ENCODE measurements around the gene ITGA6.

DNA sequence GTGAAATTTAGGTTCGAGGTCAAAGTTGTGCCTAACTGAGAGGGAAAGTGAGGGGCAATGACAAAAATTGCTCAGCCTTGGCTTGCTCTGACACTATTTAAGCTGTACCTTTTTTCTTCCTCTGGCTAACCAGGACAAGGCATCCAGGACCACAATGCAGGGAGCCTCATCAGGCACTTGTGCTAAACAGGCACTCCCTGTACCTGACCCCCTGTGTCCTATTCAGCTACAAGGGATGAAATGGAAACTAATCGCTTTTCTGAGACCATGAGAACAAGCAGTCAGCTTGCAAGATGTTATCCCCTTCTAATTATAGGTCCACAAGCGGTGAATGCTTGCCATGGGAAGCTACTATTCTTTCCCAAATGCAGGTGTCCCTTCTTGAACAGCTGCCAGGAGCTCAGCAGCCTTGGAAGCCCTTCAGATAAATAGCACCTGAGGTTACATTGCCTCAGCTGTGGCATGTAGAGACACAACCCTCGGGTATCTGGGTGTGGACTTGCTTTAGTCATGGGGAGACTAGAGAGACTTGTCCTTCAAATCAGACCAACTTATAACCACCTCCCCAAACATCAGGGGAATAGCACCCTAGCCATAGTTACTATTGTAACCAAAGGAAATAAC, 19.1 kb upstream of the ITGA6 start:
- TF ChIP-seq SRF (IDR thresholded peaks at IDR 0.05; ENCODE audit: low read depth) = no peak
- TF ChIP-seq, protein P1, sequence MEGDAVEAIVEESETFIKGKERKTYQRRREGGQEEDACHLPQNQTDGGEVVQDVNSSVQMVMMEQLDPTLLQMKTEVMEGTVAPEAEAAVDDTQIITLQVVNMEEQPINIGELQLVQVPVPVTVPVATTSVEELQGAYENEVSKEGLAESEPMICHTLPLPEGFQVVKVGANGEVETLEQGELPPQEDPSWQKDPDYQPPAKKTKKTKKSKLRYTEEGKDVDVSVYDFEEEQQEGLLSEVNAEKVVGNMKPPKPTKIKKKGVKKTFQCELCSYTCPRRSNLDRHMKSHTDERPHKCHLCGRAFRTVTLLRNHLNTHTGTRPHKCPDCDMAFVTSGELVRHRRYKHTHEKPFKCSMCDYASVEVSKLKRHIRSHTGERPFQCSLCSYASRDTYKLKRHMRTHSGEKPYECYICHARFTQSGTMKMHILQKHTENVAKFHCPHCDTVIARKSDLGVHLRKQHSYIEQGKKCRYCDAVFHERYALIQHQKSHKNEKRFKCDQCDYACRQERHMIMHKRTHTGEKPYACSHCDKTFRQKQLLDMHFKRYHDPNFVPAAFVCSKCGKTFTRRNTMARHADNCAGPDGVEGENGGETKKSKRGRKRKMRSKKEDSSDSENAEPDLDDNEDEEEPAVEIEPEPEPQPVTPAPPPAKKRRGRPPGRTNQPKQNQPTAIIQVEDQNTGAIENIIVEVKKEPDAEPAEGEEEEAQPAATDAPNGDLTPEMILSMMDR (IDR thresholded peaks at IDR 0.05 in 2 of 3, conservative IDR thresholded peaks at IDR 0.05 in 1 of 3; ENCODE audit: borderline replicate concordance in 1 of 3, insufficient read depth in 1 of 3, low read depth in 2 of 3, low read length in 2 of 3) = no peak
- TF ChIP-seq POLR2A (IDR thresholded peaks at IDR 0.05; ENCODE audit: borderline replicate concordance, extremely low read depth, insufficient read depth, insufficient read length) = no peak
- TF ChIP-seq EZH2 (IDR thresholded peaks at IDR 0.05) = no peak
- no peak for TF ChIP-seq SP1 (IDR thresholded peaks at IDR 0.05; ENCODE audit: low read depth)
- no peak for TF ChIP-seq YY1 (IDR thresholded peaks at IDR 0.05; ENCODE audit: extremely low read depth, insufficient replicate concordance, low read depth, low read length)
- no peak for TF ChIP-seq ZNF274 (IDR thresholded peaks at IDR 0.05; ENCODE audit: low read depth, low read length)
- TF ChIP-seq POLR2AphosphoS5 (IDR thresholded peaks at IDR 0.05; ENCODE audit: low read depth, low read length) = no peak
- TF ChIP-seq RAD21 (IDR thresholded peaks at IDR 0.05; ENCODE audit: low read depth) = no peak
- TF ChIP-seq, protein P2, sequence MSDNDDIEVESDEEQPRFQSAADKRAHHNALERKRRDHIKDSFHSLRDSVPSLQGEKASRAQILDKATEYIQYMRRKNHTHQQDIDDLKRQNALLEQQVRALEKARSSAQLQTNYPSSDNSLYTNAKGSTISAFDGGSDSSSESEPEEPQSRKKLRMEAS (IDR thresholded peaks at IDR 0.05) = no peak
- TF ChIP-seq, protein P3, sequence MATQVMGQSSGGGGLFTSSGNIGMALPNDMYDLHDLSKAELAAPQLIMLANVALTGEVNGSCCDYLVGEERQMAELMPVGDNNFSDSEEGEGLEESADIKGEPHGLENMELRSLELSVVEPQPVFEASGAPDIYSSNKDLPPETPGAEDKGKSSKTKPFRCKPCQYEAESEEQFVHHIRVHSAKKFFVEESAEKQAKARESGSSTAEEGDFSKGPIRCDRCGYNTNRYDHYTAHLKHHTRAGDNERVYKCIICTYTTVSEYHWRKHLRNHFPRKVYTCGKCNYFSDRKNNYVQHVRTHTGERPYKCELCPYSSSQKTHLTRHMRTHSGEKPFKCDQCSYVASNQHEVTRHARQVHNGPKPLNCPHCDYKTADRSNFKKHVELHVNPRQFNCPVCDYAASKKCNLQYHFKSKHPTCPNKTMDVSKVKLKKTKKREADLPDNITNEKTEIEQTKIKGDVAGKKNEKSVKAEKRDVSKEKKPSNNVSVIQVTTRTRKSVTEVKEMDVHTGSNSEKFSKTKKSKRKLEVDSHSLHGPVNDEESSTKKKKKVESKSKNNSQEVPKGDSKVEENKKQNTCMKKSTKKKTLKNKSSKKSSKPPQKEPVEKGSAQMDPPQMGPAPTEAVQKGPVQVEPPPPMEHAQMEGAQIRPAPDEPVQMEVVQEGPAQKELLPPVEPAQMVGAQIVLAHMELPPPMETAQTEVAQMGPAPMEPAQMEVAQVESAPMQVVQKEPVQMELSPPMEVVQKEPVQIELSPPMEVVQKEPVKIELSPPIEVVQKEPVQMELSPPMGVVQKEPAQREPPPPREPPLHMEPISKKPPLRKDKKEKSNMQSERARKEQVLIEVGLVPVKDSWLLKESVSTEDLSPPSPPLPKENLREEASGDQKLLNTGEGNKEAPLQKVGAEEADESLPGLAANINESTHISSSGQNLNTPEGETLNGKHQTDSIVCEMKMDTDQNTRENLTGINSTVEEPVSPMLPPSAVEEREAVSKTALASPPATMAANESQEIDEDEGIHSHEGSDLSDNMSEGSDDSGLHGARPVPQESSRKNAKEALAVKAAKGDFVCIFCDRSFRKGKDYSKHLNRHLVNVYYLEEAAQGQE (IDR thresholded peaks at IDR 0.05; ENCODE audit: low read depth) = no peak
- no peak for TF ChIP-seq EZH2phosphoT487 (IDR thresholded peaks at IDR 0.05; ENCODE audit: borderline replicate concordance)

Data from HCT116 (cell line).